AG04449 (cell line): ENCODE results near the gene NANOS3.
"Not testable (repeated sequence)": the region's sequence is repeated elsewhere in the genome, so short reads cannot be mapped to it uniquely, and the experiment has no call there.

Source experiments
- CTCF ChIA-PET: fragments of 350-600 bp; formaldehyde crosslinking; extraction: SDS; loops from one replicate; lab custom pipeline; 2021; ENCODE audit warnings: antibody characterized with exemption; lab: Yijun Ruan, JAX
- POLR2A ChIA-PET: fragments of 400-600, 350-600 bp; formaldehyde crosslinking; extraction: SDS; loops from one replicate; lab custom pipeline; 2020; ENCODE audit warnings: antibody characterized with exemption, inconsistent platforms; lab: Yijun Ruan, JAX
- DNase-seq: peaks from one replicate; pipeline ENCODE4 v3.0.0-alpha.2; 2010; ENCODE audit warnings: low read depth, low spot score
- H3K4me3 ChIP-seq: 2 replicates; pipeline ENCODE4 v1.5.1; 2011; ENCODE audit warnings: low read depth, mild to moderate bottlenecking, control low read depth, low read length
- TF ChIP-seq, protein P1 (sequence below): IDR thresholded peaks from one replicate; pipeline ENCODE4 v1.5.1; 2011; ENCODE audit warnings: mild to moderate bottlenecking, moderate library complexity, low read length, control low read depth, inconsistent platforms; ENCODE audit not compliant: insufficient read depth; ENCODE audit errors: missing control alignments

The NANOS3 gene

DNA sequence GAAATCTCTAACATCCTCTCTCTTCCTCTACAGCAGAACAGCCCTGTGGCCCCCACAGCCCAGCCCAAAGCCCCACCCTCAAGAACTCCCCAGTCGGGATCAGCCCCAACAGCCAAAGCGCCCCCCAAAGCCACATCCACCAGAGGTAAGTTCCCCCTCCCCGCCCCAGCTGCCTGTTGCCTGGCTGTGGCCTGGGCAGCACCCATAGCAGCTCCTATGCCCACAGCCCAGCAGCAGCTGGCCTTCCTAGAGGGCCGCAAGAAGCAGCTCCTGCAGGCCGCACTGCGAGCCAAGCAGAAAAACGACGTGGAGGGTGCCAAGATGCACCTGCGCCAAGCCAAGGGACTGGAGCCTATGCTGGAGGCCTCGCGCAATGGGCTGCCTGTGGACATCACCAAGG, 43.6 kb downstream of the NANOS3 start:
- ChIA-PET CTCF (interaction anchor here (1.2 kb wide), 1 partner anchor 17 kb away, joined by 5 read pairs; no protein-coding TSS in a partner anchor), POLR2A (interaction anchor here (0.7 kb wide), 1 partner anchor 43 kb away, joined by 3 read pairs; no protein-coding TSS in a partner anchor)
- TF ChIP-seq, protein P1, sequence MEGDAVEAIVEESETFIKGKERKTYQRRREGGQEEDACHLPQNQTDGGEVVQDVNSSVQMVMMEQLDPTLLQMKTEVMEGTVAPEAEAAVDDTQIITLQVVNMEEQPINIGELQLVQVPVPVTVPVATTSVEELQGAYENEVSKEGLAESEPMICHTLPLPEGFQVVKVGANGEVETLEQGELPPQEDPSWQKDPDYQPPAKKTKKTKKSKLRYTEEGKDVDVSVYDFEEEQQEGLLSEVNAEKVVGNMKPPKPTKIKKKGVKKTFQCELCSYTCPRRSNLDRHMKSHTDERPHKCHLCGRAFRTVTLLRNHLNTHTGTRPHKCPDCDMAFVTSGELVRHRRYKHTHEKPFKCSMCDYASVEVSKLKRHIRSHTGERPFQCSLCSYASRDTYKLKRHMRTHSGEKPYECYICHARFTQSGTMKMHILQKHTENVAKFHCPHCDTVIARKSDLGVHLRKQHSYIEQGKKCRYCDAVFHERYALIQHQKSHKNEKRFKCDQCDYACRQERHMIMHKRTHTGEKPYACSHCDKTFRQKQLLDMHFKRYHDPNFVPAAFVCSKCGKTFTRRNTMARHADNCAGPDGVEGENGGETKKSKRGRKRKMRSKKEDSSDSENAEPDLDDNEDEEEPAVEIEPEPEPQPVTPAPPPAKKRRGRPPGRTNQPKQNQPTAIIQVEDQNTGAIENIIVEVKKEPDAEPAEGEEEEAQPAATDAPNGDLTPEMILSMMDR = no peak
- DNase-seq = no peak
- H3K4me3 ChIP-seq = no peak overlapping the region

DNA sequence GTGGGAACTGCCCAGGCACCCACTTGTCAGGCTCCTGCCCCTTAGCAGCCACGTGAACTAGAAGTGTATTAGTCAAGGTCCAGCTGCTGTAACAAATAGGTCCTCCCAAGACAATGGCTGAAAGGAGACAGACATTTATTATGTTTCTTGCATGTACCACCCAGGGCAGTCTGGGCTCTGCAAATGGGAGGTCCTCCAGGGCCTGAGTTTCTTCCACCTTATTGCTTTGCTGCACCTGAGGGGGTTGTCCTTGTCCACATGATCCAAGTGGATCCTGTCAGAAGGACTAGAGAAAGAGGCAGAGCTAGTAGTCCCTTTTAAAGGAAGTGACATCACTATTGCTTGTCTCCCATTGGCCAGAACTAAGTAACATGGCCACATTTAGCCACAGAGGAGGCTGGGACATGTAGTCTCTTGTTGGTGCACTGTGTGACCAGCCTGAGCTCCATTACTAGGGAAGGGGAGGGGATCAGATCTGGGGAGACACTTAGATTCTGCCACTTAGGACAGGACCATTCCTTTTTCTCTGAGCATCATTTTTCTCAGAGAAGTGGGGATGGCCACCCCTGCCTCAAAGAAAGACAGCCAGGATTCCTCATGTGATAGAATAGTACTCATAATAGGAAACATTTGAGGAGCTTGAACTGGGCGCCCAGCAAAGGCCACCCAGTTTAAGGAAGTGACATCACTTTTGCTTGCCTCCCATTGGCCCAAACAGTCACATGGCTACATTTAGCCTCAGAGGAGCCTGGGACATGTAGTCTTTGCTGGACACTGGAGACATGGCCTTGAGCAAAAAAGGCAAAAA, 44.2 kb downstream of the NANOS3 start:
- POLR2A ChIA-PET = interaction anchor here (0.6 to 0.7 kb wide), 2 partner anchors 42 to 218 kb away, joined by 3 read pairs; no protein-coding TSS in a partner anchor
- TF ChIP-seq, protein P1 = no peak
- CTCF ChIA-PET = interaction anchor here (1.2 kb wide), 1 partner anchor 18 kb away, joined by 5 read pairs; no protein-coding TSS in a partner anchor
- no peak overlapping the region for H3K4me3 ChIP-seq
- no peak for DNase-seq

DNA sequence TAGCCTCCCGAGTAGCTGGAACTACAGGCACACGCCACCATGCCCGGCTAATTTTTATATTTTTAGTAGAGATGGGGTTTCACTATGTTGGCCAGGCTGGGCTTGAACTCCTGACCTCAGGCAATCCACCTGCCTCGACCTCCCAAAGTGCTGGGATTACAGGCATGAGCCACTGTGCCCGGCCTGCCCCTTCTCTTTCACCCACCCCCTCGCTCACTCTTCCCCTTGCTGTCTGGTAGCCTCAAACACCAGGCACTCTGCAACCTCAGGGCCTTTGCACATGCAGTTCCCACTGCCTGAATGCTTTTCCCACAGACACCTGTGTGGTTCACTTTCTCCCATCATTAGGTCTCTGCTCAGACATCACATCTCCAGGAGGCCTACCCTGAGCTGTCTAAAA, 45.2 kb downstream of the NANOS3 start:
- DNase-seq, H3K4me3 ChIP-seq, POLR2A ChIA-PET: not testable (repeated sequence)
- CTCF ChIA-PET = interaction anchor here (1.3 kb wide), 1 partner anchor 151 kb away, joined by 5 read pairs; the partner anchor contains the start of gene MISP3

DNA sequence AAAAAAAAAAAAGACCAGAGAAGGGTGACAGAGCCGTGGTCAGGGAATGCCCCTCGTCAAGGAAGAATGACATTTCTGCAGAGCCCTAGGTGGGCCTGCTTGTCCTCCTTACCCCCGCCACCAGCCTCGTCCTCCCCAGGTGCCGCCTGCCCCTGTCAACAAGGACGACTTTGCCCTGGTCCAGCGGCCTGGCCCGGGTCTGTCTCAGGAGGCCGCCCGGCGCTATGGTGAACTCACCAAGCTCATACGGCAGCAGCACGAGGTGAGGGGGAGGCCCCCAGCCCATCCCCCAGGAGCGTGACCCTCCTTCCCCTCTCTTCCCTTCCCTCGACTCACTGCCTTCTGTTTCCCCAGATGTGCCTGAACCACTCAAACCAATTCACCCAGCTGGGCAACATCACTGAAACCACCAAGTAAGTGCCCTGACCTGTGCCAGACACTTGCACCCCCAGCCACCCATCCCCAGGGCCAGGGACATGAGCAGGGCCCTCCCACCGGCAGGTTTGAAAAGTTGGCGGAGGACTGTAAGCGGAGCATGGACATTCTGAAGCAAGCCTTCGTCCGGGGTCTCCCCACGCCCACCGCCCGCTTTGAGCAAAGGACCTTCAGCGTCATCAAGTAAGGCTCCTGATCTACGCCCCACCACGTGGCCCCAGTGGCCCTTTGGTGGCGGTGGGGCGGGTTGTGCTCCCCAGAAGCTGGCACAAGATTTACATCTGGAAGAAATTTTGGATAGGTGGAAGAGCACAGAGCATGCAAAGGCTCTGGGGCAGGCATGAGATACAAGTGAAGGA, 46.5 kb downstream of the NANOS3 start:
- TF ChIP-seq, protein P1 = no peak
- POLR2A ChIA-PET = interaction anchor here (0.7 kb wide), 1 partner anchor 157 kb away, joined by 3 read pairs; no protein-coding TSS in a partner anchor
- DNase-seq = no peak
- CTCF ChIA-PET = interaction anchor here (1.3 to 1.7 kb wide), 2 partner anchors 150 to 213 kb away, joined by 5 read pairs; partner anchors contain the start of genes ASF1B and MISP3
- no peak overlapping the region for H3K4me3 ChIP-seq

DNA sequence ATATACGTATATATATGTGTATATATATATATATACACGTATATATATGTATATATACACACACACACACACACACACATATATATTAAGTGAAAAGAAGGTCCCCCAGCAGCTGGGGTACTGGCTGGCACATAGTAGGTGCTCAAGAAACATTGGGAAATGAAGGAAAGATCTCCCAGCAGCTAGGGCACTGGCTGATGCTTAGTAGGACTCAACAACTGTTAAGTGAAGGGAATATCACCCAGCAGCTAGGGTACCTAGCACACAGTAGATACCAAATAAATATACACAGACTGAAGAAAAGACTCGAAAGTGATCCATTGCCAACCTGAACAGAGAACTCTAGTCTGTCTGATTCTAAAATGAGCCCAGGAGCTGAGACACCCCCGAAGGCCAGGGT, 49.1 kb downstream of the NANOS3 start:
- H3K4me3 ChIP-seq = no peak overlapping the region
- CTCF ChIA-PET = interaction anchor here (1.8 to 2.1 kb wide), 2 partner anchors 133 to 150 kb away, joined by 5 to 7 read pairs; no protein-coding TSS in a partner anchor
- POLR2A ChIA-PET = interaction anchor here (0.6 to 1.2 kb wide), 2 partner anchors 12 kb away, joined by 3 read pairs; no protein-coding TSS in a partner anchor
- TF ChIP-seq, protein P1 = no peak
- no peak for DNase-seq

DNA sequence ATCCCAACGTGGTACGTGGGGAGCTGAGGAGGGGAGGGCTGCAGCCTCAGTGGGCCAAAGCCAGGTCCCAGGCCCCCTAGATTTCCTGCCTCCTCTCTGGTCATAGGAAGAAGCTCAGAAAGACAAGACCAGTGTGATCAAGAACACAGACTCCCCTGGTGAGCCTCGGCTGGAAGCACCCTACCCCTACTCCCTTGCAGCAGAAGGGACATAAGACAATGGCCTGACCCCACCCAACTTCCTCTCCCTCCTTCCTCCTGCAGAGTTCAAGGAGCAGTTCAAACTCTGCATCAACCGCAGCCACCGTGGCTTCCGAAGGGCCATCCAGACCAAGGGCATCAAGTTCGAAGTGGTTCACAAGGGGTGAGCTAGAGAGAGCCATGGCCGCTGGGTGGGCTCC, 49.8 kb downstream of the NANOS3 start:
- no peak overlapping the region for H3K4me3 ChIP-seq
- TF ChIP-seq, protein P1 = no peak
- no peak for DNase-seq
- ChIA-PET CTCF (interaction anchor here (1.8 to 2.1 kb wide), 2 partner anchors 132 to 149 kb away, joined by 5 to 7 read pairs; no protein-coding TSS in a partner anchor), POLR2A (interaction anchor here (1.2 kb wide), 1 partner anchor 12 kb away, joined by 3 read pairs; no protein-coding TSS in a partner anchor)
